ENCODE results near the gene PLEKHA1. TPM values are rescaled to one million over a fixed set of nuclear protein-coding genes. Genes with fewer than 3 reads are reported as not detected.
A peak's percentile ranks its signal among the peaks of the same experiment; 100 is the strongest.

PLEKHA1 gene
- polyA plus RNA-seq, 1 of the 3 experiments (the other 2 are of a cell fraction): 8.4 TPM

DNA sequence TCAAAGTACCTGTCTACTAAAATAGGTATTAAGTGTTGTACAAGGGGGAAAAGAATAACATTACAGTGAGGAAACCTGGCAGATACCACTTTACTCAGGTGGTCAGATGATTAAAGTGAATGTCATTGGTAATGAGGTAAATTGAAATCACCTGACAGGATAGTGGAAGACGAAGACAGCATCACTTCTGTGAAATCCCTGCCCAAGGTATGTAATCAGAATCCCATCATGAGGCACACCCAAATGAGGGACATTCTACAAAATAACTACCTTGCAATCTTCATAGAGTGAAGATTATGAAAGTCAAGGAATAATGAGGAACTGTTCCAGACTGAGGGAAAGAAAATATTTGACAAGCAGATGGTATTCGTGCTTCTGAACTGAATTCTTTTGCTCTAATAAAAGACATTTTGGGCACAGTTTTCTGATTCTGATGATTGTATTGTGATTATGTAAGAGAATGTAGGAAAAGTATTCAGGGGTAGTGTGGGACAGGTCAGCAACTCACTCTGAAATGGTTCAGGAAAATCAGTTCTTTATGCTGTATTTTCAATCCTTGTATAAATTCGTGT, 46.6 kb downstream of the PLEKHA1 start:
- POLR2A ChIA-PET: no interaction called here
- H2AFZ ChIP-seq (ENCODE audit: low read depth): no peak overlapping the region
- no peaks in the 10 kb centered on the region for H3K9me2 ChIP-seq
- H3K27ac ChIP-seq (ENCODE audit: low read depth in 2 of 2, low read length in 1 of 2): peak overlapping the region; percentile 64 to 83; a peak in 3 of 4 replicates
- peaks cover 11 to 17% of the 10 kb centered on the region in 2 experiments; a peak in 3 of 4 replicates for H3K4me1 ChIP-seq (ENCODE audit: control insufficient read depth in 1 of 2, insufficient read depth in 2 of 2, low read depth in 1 of 2, low read length in 1 of 2)
- H3K4me3 ChIP-seq (ENCODE audit: low read depth in 2 of 2, low read length in 1 of 2): no peak overlapping the region
- 0 out of 2 replicates have a peak overlapping the region, but pooled peaks have one; percentile 37 for H3K4me2 ChIP-seq
- 77% methylated on average over 3 of the region's 3 CpGs for WGBS (ENCODE audit: low lambda C conversion rate)
- H3K9ac ChIP-seq: no peak overlapping the region
- no peaks in the 10 kb centered on the region for H3K27me3 ChIP-seq (ENCODE audit: insufficient read depth)
- H3K9me3 ChIP-seq: no peaks in the 10 kb centered on the region
- CTCF ChIA-PET: no interaction called here
- H4K20me1 ChIP-seq (ENCODE audit: insufficient read depth): no peaks in the 10 kb centered on the region
- H3F3A ChIP-seq (replicated peaks; ENCODE audit: insufficient read depth): peaks cover 32% of the 10 kb centered on the region
- no peak for TF ChIP-seq MEF2A (IDR thresholded peaks at IDR 0.05; ENCODE audit: borderline replicate concordance, low read depth)
- TF ChIP-seq, protein P1, sequence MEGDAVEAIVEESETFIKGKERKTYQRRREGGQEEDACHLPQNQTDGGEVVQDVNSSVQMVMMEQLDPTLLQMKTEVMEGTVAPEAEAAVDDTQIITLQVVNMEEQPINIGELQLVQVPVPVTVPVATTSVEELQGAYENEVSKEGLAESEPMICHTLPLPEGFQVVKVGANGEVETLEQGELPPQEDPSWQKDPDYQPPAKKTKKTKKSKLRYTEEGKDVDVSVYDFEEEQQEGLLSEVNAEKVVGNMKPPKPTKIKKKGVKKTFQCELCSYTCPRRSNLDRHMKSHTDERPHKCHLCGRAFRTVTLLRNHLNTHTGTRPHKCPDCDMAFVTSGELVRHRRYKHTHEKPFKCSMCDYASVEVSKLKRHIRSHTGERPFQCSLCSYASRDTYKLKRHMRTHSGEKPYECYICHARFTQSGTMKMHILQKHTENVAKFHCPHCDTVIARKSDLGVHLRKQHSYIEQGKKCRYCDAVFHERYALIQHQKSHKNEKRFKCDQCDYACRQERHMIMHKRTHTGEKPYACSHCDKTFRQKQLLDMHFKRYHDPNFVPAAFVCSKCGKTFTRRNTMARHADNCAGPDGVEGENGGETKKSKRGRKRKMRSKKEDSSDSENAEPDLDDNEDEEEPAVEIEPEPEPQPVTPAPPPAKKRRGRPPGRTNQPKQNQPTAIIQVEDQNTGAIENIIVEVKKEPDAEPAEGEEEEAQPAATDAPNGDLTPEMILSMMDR (IDR thresholded peaks at IDR 0.05): no peak
- no peak for TF ChIP-seq JUND (IDR thresholded peaks at IDR 0.05)
- TF ChIP-seq MXI1 (IDR thresholded peaks at IDR 0.05; ENCODE audit: low read depth, low read length): no peak
- TF ChIP-seq TCF12 (IDR thresholded peaks at IDR 0.05): no peak
- TF ChIP-seq GATA2 (CRISPR knock-in tag; IDR thresholded peaks at IDR 0.05): no peak
- TF ChIP-seq RAD21 (IDR thresholded peaks at IDR 0.05; ENCODE audit: low read length): no peak
- TF ChIP-seq SMC3 (IDR thresholded peaks at IDR 0.05; ENCODE audit: low read depth, low read length): no peak
- no peak for TF ChIP-seq REST (IDR thresholded peaks at IDR 0.05; ENCODE audit: low read depth, low read length)
- no peak for TF ChIP-seq USF1 (IDR thresholded peaks at IDR 0.05; ENCODE audit: borderline replicate concordance, low read depth)
- no peak for TF ChIP-seq NRF1 (IDR thresholded peaks at IDR 0.05; ENCODE audit: low read depth, low read length)
- TF ChIP-seq, protein P2, sequence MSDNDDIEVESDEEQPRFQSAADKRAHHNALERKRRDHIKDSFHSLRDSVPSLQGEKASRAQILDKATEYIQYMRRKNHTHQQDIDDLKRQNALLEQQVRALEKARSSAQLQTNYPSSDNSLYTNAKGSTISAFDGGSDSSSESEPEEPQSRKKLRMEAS (IDR thresholded peaks at IDR 0.05; ENCODE audit: low read depth): no peak
- TF ChIP-seq PBX3 (IDR thresholded peaks at IDR 0.05): no peak
- no peak for TF ChIP-seq RCOR1 (IDR thresholded peaks at IDR 0.05; ENCODE audit: low read length)
- TF ChIP-seq, protein P3, sequence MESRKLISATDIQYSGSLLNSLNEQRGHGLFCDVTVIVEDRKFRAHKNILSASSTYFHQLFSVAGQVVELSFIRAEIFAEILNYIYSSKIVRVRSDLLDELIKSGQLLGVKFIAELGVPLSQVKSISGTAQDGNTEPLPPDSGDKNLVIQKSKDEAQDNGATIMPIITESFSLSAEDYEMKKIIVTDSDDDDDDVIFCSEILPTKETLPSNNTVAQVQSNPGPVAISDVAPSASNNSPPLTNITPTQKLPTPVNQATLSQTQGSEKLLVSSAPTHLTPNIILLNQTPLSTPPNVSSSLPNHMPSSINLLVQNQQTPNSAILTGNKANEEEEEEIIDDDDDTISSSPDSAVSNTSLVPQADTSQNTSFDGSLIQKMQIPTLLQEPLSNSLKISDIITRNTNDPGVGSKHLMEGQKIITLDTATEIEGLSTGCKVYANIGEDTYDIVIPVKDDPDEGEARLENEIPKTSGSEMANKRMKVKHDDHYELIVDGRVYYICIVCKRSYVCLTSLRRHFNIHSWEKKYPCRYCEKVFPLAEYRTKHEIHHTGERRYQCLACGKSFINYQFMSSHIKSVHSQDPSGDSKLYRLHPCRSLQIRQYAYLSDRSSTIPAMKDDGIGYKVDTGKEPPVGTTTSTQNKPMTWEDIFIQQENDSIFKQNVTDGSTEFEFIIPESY (IDR thresholded peaks at IDR 0.05; ENCODE audit: borderline replicate concordance, low read depth): no peak
- TF ChIP-seq FOSL2 (IDR thresholded peaks at IDR 0.05; ENCODE audit: borderline replicate concordance, low read depth): no peak
- no peak for DNase-seq
- H3K79me2 ChIP-seq (ENCODE audit: insufficient read depth): no peaks in the 10 kb centered on the region
- peaks cover 22 to 45% of the 10 kb centered on the region in 2 experiments for H3K36me3 ChIP-seq (replicated peaks in 1 of 2; ENCODE audit: control insufficient read depth in 1 of 2, insufficient read depth in 2 of 2, low read length in 1 of 2)
